HG03175 (cell line): ENCODE results near the gene SYNRG.

Experiments
- ATAC-seq: cut with Tn5 transposase; IDR thresholded peaks from one replicate; pipeline ENCODE4 v1.9.1; 2021; ENCODE audit warnings: mild to moderate bottlenecking, moderate library complexity; ENCODE audit not compliant: unreplicated experiment

Gene SYNRG

GRCh38 chr17:37604556-37604955 is 4.7 kb downstream of the SYNRG start:
- no peak for ATAC-seq

- ATAC-seq, result no peak
Measured at GRCh38 chr17:37598145-37598544, 11.1 kb downstream of the SYNRG start.

DNA sequence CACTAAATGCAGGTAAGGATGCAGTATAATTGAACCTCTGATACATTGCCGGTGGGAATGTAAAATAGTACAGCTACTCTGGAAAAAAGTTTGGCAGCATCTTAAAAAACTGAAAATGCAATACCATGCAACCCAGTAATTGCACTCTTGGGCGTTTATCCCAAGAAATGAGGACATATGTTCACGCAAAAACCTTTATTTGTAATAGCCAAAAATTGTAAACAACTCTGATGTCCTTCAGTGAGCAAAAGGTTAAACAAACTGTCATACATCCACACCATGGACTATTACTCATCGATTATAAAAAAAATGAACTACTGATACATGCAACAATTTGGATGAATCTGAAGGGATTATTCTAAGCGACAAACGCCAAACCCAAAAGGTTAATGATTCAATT is 16.9 kb downstream of the SYNRG start:
- ATAC-seq, result no peak

DNA sequence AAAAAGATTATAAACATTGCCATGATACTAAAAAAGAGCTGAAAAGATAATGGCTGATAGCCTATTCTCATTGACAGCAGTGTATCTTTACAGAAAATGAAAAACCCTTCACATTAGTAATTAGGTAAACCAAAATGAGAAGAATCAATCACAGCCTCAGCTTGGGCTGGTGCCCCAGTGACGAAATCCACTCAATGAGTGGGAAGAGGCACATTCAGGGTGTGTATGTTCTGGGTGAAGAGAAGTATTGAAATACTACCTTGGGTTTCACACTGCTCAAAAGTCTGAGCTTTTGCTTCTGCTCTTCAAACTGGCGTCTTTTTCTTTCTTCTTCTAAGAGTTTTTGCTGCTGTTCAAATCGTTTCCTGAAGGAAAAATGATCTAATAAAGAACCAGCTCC is 24.2 kb downstream of the SYNRG start:
- ATAC-seq, result no peak

GRCh38 chr17:37576281-37576680 is 32.9 kb downstream of the SYNRG start:
- no peak for ATAC-seq

DNA sequence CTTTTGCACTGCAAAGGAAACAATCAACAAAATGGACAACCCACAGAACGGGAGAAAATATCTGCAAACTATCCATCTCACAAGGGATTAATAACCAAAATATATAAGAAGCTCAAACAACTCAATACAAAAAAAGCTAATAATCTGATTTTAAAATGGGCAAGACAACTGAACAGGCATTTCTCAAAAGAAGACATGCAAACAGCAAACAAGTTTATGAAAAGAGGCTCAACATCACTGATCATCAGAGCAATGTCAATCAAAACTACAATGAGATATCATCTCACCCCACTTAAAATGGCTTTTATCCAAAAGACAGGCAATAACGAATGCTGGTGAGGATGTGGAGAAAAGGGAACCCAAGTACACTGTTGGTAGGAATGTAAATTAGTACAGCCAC is 34.8 kb downstream of the SYNRG start:
- no peak for ATAC-seq

DNA sequence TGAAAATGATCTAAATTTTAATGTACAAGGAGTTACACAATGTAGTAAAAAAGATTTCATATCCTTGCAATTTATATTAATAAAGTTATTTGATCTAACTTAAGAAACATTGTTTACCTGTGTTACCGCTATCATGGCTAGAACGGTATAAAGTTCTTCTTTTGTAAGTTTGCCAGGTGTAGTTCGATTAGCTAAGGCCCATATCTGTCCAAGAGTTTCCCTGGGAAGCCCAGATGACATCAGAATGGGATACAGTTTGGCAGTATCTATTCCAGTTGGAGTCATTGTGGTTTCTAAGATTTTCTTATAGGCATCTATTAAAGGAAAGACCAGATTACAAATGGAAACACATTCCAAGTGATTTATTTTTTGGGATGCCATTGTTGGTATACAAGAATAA is 37.5 kb downstream of the SYNRG start:
- ATAC-seq, result no peak

DNA sequence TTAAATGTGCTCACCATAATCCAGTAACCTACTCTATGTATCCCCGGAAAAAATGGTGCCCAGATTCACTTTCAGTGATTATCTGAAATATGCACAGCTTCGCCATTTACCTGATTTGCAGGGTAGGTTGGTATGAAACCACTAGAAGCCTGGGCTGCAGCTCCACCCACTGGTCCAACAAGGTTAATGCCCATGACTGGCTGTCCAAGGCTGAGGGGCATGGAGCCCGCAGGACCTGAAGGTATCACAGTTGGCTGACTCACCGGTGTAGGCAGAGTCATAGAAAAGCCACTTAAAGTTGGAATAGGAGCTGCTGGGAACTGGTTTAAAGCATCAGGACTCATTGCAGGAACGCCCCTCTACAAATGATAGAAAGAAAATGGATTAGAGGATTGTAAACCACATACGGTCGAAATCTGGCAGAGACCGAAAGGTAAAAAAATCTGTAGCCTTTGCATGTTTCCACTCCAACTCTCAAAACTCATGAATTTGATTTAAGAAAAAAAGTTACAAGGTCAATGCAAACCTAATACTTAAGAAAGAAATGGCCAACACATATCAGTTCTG is 38.6 kb downstream of the SYNRG start:
- no peak for ATAC-seq

GRCh38 chr17:37568350-37569053 is 40.7 kb downstream of the SYNRG start:
- ATAC-seq, result no peak

- ATAC-seq, result no peak
Measured at GRCh38 chr17:37567538-37567937, 41.7 kb downstream of the SYNRG start.

DNA sequence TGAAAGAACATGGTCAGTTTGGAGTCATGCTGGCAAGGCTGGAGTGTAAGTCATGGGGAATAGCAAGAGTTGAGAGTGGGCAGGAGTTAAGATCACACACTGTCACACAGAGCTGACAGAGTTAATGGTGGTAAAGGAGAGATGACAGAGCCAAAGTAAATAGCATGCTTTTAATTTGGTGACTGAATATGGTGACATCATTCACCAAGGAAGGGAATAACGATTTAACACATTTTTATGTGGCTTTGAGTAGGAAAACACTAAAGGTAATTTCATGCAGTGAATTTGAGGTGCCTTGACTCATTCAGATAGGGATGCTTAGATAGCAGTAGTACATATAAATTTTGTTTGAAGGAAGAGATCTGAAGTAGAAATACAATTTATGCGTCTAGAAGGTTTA is 42.1 kb downstream of the SYNRG start:
- no peak for ATAC-seq

- no peak for ATAC-seq
Measured at GRCh38 chr17:37564252-37564651, 45.0 kb downstream of the SYNRG start.

DNA sequence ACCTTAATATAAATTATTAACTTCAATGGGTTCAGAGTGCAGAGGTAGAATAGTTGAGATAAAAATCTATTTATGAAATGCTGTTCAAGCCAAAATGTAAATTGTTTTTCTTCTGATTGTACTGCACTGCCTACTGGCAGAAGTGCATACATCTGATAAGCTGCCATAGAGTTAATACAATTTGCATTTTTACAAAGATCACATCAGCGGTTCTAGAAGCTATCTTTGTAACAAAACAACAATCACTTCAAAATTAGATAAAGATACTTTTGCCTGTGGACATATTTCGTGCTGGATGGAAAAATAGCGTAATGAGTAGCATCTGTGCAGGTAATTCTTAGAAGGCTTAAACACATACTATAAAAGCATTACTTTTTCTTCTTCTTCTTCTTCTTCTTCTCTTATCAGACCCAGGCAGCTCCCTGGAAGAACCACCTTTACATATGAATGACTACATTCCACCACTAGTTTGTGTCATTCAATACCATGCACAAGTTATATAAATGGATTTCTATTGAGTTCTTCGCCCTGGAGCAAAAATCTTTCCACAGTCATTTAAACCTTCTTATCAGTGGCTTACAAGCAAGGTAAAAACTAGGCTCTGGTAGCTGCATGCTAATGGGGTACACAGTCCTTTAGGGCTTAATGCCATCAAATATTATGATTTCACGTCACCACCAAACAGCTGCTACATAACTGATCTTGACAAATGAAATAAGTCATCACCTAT is 47.0 kb downstream of the SYNRG start:
- ATAC-seq, result no peak

DNA sequence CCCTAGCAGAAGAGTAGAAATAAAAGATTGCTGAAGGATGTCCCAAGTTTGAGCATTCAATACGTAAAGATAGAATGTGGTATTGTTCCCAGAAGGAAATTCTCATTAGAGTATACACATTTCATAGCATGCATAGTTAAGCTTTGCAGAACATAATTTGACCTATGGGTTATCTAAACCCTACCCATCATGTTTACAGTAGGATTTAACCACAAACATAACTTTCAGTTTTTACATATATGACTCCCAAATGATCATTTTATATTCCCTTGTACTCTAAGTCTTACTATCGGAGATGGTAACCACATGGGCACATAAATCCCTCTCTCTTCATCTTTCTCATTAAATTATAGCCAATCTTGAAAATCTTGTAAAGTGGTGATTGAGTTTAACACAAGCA is 50.9 kb downstream of the SYNRG start:
- no peak for ATAC-seq

DNA sequence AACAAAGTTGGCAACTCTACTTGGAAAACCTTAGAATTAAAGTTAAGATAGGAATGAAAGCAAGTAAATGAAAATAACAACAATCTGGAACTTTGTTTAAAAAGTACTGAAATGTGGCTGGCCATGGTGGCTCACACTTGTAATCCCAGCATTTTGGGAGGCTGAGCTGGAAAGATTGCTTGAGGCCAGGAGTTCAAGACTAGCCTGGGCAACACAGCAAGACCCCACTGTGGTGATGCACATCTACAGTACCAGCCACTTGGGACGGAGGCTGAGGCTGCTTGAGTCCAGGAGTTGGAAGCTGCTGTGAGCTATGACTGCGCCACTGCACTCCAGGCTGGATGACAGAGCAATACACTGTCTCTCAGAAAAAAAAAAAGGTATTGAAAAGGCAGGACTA is 51.7 kb downstream of the SYNRG start:
- no peak for ATAC-seq

GRCh38 chr17:37555386-37555785 is 53.8 kb downstream of the SYNRG start:
- no peak for ATAC-seq

GRCh38 chr17:37553401-37553966 is 55.7 kb downstream of the SYNRG start:
- no peak for ATAC-seq

DNA sequence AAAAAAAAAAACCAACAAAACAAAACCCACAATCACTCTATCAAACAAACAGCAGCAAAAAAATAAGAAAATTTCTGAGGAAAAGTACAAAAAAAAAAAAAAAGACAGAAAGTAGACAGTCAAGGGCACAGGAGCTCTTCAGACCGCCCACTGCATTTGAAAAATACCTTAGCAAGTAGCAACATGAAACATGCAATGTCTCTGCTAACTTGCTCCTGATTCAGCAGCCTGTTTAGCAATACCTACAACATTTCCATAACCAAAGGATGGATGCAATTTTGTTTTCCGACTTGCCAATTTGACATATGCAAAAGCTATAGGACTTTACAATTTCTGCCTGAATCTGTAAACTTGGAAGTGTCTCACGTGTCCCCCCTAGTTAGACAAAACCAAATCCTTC is 57.4 kb downstream of the SYNRG start:
- ATAC-seq, result no peak

GRCh38 chr17:37547986-37548385 is 61.2 kb downstream of the SYNRG start:
- ATAC-seq, result no peak

DNA sequence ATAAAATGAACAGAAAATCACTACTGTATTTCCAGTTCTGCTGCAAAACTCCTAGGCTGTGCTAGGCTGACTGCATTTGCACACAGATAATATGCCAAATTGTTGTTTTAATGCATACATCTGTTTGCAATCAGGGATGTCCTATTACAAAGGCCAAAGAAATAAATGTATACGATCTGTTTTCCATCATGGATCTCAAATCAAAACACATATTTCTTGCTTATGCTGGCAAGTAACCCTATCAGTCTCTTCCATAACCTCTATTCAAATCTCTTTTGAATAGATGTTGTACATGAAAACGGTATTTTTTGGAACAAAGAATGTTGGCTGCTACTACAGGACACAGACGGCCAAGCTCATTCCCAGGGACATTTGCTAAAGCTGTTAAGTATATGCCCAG is 62.9 kb downstream of the SYNRG start:
- no peak for ATAC-seq

- no peak for ATAC-seq
Measured at GRCh38 chr17:37545486-37545885, 63.7 kb downstream of the SYNRG start.

DNA sequence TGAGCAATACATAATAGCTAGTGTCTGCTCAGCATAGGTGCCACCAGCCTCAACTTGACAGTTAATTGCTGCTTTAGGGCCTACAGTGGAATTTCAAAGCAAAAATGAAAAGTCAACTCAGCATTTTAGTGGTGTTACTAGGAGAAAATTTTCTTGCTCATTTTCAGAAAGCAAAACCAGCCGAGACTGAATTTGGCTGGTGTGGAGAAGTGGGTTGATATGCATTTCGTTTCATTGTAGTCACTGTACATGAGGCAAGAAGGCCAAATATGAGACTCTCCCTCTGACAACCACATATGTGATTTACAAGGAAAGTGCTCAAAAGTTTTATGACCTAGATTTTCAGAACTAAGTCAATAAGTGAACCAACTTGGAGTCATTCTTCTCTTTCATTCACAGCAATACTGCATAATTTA is 65.6 kb downstream of the SYNRG start:
- ATAC-seq, result no peak
